Dendritic cell treated with granulocyte-macrophage colony-stimulating factor and Interleukin-4, amounts not matched to agents 40 ng/mL and 50 ng/mL, for 4 days (primary cell): ENCODE measurements around the gene AXIN1.

Experiments
- H3K27ac Mint-ChIP-seq: one replicate; pipeline ENCODE4 v1.8.0; 2022; ENCODE audit warnings: mild to moderate bottlenecking, mixed read lengths
- H3K27me3 Mint-ChIP-seq: one replicate; pipeline ENCODE4 v1.8.0; 2022; ENCODE audit warnings: mild to moderate bottlenecking, mixed read lengths
- H3K36me3 Mint-ChIP-seq: one replicate; pipeline ENCODE4 v1.8.0; 2022; ENCODE audit warnings: low read depth, mixed read lengths
- H3K4me1 Mint-ChIP-seq: one replicate; pipeline ENCODE4 v1.8.0; 2022; ENCODE audit warnings: low read depth, mixed read lengths
- H3K4me3 Mint-ChIP-seq: one replicate; pipeline ENCODE4 v1.8.0; 2022; ENCODE audit warnings: mild to moderate bottlenecking, moderate library complexity, mixed read lengths
- H3K9me3 Mint-ChIP-seq: one replicate; pipeline ENCODE4 v1.8.0; 2022; ENCODE audit warnings: mixed read lengths
- intact Hi-C: fragments of 100-400 bp; cut with micrococcal nuclease; formaldehyde crosslinking; loops from one replicate; pipeline ENCODE4 v1.15.0; 2022

Gene AXIN1

DNA sequence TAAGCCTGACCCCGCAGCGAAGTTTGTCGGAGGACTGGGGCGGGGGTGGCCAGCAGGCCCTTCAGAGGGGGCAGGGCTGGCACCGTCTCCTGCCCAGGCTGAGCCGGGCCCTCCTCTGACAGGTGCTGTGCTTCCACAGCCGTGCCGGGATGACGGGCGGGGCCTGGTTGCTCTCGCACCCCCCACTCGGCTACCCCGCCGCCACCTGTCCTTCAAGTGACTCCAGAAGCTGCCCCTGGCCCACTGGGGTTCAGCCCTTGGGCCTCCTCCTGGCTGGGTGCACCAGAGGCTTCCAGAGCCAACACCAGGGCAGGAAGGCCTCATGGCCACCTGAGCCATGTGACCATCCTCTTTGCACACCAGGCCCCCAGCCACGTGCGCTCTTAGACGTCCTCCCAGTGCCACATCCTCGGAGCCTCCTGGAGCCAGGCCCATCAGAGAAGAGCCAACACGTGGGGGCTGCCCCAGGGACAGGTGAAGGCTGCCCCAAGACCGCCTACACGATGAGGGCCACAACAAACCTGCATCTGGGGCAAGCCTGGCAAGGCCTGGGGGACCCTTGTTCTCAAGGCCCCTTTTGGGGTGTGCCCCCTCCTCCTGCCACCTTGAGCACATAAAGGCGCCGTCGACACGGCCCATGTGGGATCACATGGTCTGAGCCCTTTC, 62.4 kb downstream of the AXIN1 start:
- Mint-ChIP-seq H3K4me1 (no peaks in the 10 kb centered on the region), H3K27ac (no peak overlapping the region), H3K4me3 (no peak overlapping the region), H3K27me3 (no peaks in the 10 kb centered on the region), H3K9me3 (peaks cover 19% of the 10 kb centered on the region), H3K36me3 (peaks cover 90% of the 10 kb centered on the region)
- intact Hi-C loops: no loop called here

DNA sequence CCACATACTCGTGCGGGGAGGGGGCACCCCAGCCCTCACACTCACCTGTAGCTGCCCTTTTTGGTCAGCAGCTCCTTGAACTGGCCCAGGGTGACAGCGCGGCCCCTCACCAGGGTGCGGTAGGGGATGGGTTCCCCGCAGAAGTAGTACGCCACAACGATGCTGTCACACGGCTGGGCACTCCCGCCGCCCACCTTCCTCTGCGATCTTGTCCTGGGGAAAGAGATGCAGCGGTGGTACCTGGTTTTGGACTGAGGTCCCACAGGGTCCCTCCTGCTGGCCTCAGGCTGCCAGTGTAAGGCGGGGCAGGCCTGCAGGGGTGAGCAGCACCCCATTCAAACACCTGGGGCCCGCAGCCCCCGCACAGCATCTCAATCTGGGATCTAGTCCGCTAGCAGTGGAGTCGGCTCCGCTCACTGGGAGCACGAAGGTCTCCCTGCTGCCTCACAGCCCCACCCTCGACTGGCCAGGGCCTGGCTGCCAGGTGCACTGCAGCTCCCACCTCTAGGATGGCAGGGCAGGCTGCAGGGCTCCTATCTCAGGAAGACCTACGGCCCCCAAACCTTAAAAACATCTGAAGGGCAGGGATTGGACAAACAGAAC, 63.0 kb downstream of the AXIN1 start:
- H3K27ac Mint-ChIP-seq: no peak overlapping the region
- no peak overlapping the region for H3K4me3 Mint-ChIP-seq
- H3K36me3 Mint-ChIP-seq: peaks cover 94% of the 10 kb centered on the region
- peaks cover 19% of the 10 kb centered on the region for H3K9me3 Mint-ChIP-seq
- intact Hi-C loops: no loop called here
- no peaks in the 10 kb centered on the region for H3K4me1 Mint-ChIP-seq
- no peaks in the 10 kb centered on the region for H3K27me3 Mint-ChIP-seq

DNA sequence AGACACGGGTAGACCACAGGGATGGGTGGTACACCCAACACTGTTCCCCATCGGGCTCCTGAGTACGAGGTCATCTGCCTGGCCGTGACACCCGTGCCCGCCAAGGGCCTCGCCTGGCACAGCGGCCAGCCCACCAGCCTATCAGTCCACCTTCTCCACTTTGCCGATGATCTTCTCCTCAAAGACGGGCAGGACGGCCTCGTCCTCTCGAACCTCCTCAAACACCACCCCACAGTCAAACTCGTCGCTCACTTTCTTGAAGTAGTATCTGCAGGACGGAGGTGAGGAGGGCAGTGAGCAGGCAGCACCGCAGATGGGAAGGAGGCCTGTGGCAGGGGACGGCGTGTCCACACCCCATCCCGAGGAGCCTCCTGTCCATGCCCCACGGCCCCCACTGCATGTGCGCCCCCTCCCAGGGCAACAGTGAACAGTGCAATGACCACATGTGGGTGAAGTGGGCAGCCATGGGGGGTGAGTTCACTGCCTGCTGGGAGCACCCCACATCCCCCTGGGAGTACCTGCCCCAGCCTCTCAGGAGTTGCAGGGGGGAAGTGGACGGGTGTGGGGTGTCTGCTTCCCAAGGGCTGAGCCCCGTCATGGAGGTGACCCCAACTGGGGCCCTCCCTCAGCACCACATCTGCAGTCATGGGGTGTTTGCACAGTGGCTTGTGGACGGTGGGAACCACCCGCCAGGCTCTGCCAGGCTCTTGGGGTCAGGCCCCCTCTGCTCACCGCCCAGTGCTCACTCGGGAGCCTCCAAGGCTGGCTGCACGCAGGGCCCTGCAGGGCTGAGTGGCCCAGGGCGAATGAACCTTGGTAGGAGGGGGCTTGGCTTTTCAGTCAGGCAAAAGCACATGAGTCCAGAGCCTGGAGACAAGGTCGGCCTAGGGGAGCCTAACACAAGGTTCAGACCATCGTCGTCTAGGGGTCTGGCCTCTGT, 64.3 kb downstream of the AXIN1 start:
- Mint-ChIP-seq H3K9me3 (peaks cover 19% of the 10 kb centered on the region), H3K4me3 (no peak overlapping the region), H3K27me3 (peaks cover under 1% of the 10 kb centered on the region), H3K27ac (no peak overlapping the region), H3K4me1 (no peaks in the 10 kb centered on the region), H3K36me3 (peaks cover 83% of the 10 kb centered on the region)
- intact Hi-C loops: no loop called here

DNA sequence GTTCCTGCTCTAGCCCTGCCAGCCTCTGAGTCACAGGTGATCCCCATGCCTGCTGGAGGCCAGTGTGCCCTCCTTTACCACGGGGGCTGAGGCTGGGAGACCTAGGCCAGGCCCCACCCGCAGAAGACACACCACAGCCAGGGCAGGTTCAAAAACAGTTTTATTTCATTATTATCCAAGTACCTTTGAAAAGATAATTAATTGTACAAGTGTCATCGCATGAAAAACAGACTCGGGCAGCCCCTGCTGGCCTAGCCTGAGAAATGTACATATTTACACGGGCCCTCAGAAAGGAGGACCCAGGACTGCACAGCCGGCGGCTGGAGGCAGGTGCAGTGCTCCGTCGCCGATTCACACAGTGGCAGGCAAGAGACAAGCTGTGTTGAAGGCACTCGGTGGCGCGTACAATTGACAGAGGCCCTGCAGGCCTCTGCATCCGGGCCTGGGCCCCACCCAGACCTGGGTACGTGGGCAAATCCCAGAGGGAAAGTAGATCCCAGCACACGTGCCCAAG, 65.2 kb downstream of the AXIN1 start:
- H3K4me3 Mint-ChIP-seq: no peak overlapping the region
- peaks cover 74% of the 10 kb centered on the region for H3K36me3 Mint-ChIP-seq
- H3K4me1 Mint-ChIP-seq: no peaks in the 10 kb centered on the region
- peaks cover 9% of the 10 kb centered on the region for H3K27me3 Mint-ChIP-seq
- intact Hi-C loops: no loop called here
- peaks cover 19% of the 10 kb centered on the region for H3K9me3 Mint-ChIP-seq
- H3K27ac Mint-ChIP-seq: no peak overlapping the region

DNA sequence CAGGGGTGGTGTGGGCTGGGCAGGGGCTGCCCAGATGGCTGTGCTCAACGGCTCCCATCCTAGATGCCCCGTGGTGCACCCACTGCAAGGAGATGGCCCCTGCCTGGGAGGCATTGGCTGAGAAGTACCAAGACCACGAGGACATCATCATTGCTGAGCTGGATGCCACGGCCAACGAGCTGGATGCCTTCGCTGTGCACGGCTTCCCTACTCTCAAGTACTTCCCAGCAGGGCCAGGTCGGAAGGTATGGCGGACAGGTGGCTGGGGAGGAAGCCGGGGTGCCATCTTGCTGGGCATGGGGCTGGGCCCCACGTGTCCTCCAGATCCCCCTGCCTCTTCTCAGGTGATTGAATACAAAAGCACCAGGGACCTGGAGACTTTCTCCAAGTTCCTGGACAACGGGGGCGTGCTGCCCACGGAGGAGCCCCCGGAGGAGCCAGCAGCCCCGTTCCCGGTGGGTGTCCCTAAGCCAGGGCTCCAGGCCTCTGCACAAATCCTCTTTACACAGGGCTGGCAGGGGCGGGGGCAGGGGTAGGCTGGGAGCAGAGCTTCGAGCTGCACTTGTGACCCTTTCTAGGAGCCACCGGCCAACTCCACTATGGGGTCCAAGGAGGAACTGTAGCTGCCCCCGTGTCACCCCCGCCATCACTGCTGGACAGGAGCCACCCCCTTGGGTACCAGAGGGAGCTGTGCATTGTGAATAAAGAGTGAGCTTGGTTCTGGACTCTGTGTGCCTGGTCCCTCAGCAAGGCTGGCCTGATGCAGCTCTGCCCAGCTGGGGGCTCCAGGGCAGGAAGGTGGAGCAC, 65.8 kb downstream of the AXIN1 start:
- Mint-ChIP-seq H3K4me1 (no peaks in the 10 kb centered on the region), H3K27ac (no peak overlapping the region), H3K27me3 (peaks cover 15% of the 10 kb centered on the region), H3K4me3 (no peak overlapping the region), H3K36me3 (peaks cover 67% of the 10 kb centered on the region), H3K9me3 (peaks cover 19% of the 10 kb centered on the region)
- intact Hi-C loops: no loop called here

DNA sequence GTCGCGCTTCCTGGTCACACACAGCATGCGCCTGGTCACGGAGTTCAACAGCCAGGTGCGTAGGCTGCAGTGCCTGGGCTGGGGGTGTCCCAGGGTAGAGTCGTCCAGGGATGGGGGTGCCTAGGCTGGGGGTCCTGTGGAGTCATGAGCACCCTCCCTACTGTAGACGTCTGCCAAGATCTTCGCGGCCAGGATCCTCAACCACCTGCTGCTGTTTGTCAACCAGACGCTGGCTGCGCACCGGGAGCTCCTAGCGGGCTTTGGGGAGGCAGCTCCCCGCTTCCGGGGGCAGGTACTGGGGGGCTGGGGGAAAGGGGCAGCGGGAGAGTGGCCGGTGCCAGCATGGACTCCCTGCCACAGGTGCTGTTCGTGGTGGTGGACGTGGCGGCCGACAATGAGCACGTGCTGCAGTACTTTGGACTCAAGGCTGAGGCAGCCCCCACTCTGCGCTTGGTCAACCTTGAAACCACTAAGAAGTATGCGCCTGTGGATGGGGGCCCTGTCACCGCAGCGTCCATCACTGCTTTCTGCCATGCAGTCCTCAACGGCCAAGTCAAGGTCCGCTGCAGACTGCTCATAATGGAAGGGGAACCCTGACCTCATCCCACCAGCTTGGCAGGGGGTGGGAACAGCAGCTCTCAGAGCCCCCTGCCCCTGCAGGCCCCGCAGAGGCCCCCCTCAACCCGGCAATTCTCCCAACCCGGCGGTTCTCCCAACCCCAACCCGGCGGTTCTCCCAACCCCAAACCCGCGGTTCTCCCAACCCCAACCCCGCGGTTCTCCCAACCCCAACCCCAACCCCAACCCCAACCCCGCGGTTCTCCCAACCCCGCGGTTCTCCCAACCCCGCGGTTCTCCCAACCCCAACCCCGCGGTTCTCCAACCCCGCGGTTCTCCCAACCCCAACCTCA, 67.1 kb downstream of the AXIN1 start:
- no peak overlapping the region for H3K4me3 Mint-ChIP-seq
- intact Hi-C loops: no loop called here
- no peaks in the 10 kb centered on the region for H3K4me1 Mint-ChIP-seq
- peaks cover 19% of the 10 kb centered on the region for H3K9me3 Mint-ChIP-seq
- H3K27ac Mint-ChIP-seq: no peak overlapping the region
- H3K36me3 Mint-ChIP-seq: peaks cover 54% of the 10 kb centered on the region
- peaks cover 26% of the 10 kb centered on the region for H3K27me3 Mint-ChIP-seq

DNA sequence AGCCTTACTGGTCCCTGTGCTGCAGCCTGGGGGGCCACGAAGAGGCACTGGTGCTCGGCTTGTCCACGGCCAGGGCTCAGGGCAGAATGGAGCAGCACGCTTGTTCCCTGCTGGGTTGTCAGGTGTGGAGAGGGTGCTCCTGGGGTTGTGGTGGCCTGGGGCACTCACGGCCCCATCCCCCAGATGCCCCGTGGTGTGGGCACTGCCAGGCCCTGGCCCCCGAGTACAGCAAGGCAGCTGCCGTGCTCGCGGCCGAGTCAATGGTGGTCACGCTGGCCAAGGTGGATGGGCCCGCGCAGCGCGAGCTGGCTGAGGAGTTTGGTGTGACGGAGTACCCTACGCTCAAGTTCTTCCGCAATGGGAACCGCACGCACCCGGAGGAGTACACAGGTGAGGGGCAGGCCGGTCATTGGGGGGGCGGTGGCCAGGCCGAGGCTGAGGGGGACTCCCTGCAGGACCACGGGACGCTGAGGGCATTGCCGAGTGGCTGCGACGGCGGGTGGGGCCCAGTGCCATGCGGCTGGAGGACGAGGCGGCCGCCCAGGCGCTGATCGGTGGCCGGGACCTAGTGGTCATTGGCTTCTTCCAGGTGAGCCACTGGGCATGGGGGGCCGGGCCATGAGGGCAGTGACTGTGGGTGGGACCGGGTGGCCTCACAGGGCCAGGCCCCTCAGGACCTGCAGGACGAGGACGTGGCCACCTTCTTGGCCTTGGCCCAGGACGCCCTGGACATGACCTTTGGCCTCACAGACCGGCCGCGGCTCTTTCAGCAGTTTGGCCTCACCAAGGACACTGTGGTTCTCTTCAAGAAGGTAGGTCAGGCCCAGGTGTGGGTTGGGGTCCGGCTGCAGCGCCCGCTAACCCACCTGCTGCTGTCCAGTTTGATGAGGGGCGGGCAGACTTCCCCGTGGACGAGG, 68.1 kb downstream of the AXIN1 start:
- Mint-ChIP-seq H3K27me3 (peaks cover 31% of the 10 kb centered on the region), H3K4me1 (no peaks in the 10 kb centered on the region), H3K4me3 (no peak overlapping the region), H3K27ac (no peak overlapping the region), H3K36me3 (peaks cover 45% of the 10 kb centered on the region), H3K9me3 (peaks cover 19% of the 10 kb centered on the region)
- intact Hi-C loops: no loop called here

DNA sequence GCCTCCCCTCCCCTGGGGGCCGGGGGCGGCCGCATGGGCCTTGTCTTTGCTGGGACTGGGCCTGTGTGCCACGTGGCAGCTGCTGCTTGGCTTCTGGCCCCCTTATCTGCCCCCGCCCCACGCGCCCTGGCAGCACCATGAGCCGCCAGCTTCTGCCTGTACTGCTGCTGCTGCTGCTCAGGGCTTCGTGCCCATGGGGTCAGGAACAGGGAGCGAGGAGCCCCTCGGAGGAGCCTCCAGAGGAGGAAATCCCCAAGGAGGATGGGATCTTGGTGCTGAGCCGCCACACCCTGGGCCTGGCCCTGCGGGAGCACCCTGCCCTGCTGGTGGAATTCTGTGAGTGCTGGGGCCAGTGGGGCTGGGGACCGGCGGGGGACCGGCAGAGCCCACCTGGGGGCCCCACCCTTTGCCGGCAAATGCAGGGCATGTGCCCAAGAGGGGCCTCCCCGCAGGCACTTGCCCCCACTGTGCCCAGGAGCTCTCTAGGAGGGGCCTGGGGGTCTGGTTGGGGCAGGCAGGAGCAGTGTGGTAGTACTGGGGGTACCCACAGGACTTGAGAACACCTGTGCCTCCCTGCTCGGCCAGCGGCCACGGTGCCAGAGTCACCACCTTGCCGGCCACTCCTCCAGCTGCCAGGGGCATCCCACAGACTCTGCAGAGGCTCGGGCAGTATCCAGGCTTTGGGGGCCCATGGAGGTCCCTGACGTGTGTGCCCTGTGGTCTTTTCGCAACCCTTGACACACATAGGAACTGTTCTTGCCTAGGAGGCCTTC, 69.3 kb downstream of the AXIN1 start, which contains the start of gene PDIA2:
TSS of gene PDIA2 (plus strand) at position 132 of the 773 bp plus-strand sequence. CDS start at position 138, 6 bp downstream.
- Mint-ChIP-seq H3K4me1 (no peaks in the 10 kb centered on the region), H3K4me3 (no peak within 1 kb of the TSS), H3K27me3 (peaks cover 42% of the 10 kb centered on the region), H3K36me3 (peaks cover 32% of the 10 kb centered on the region), H3K27ac (no peak within 1 kb of the TSS), H3K9me3 (peaks cover 17% of the 10 kb centered on the region)
- intact Hi-C loops: no loop called here

DNA sequence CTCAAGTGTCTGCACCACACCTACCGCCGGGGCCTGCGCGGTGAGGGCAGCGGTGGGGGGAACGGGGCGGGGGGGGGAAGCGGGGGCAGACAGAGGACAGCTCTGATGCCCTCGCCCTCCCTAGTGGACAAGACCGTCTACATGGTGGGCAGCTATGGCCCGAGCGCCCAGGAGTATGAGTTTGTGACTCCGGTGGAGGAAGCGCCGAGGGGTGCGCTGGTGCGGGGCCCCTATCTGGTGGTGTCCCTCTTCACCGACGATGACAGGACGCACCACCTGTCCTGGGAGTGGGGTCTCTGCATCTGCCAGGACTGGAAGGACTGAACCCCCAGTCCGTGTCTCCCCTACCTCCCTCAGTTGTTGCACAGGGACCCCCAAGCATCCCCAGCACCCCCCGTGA, 70.0 kb downstream of the AXIN1 start:
- no peak overlapping the region for H3K4me3 Mint-ChIP-seq
- peaks cover 25% of the 10 kb centered on the region for H3K36me3 Mint-ChIP-seq
- no peak overlapping the region for H3K27ac Mint-ChIP-seq
- intact Hi-C loops: no loop called here
- H3K9me3 Mint-ChIP-seq: peaks cover 10% of the 10 kb centered on the region
- peaks cover 45% of the 10 kb centered on the region for H3K27me3 Mint-ChIP-seq
- H3K4me1 Mint-ChIP-seq: no peaks in the 10 kb centered on the region

DNA sequence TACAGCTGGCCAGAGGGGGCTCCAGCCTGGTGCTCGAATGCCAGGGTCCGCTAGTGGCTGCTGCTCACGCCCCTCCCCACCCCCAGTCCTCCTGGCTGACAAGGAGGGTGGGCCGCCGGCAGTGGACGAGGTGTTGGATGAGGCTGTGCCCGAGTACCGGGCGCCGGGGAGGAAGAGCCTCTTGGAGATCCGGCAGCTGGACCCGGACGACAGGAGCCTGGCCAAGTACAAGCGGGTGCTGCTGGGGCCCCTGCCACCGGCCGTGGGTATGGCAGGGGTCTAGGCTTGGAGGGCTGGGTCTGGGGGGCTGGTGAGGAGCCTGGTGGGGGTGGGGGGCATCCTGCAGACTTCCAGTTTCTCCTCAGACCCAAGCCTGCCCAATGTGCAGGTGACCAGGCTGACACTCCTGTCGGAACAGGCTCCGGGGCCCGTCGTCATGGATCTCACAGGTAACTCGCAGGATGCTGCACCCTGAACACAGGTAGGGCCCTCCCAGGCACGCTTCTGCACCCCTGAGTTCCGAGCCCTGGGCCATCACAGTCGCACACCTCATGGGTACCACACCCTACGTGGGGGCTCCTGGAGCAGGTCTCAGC, 70.8 kb downstream of the AXIN1 start:
- peaks cover 52% of the 10 kb centered on the region for H3K27me3 Mint-ChIP-seq
- no peak overlapping the region for H3K4me3 Mint-ChIP-seq

DNA sequence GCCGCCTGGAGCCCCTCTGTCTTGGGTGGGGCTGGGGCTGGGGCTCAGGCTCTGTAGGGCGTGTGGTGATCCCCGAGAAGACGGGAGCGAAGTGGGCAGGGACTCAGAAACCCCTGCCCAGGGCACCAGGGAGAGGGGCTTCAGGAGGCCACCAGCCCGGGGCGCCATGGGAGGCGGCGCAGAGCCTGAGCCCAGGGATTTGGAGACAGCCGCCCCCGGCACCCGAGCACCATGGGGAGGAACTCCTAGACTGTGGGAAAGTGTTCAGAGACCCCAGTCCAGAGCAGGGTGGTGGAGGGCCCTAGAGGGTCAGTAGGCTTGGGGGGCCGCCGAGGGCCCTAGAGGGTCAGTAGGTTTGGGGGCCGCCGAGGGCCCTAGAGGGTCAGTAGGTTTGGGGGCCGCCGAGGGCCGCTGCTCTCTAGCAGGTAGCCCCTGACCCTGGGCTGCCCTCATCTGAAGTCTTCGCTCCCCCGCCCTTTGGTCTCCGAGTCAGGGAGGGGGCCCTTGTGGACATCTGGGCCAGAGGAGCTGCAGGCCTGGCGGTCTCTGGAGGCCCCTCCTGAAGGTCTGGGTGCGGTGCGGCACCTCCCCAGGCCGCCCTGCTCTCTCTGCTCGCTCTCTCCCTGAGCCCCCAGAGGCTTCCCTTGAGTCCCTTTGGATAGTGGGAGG, 71.4 kb downstream of the AXIN1 start:
- peaks cover under 1% of the 10 kb centered on the region for H3K9me3 Mint-ChIP-seq
- H3K27ac Mint-ChIP-seq: no peak overlapping the region
- peaks cover 12% of the 10 kb centered on the region for H3K36me3 Mint-ChIP-seq
- peaks cover 58% of the 10 kb centered on the region for H3K27me3 Mint-ChIP-seq
- no peaks in the 10 kb centered on the region for H3K4me1 Mint-ChIP-seq
- H3K4me3 Mint-ChIP-seq: no peak overlapping the region
- intact Hi-C loops: no loop called here

More for the DNA sequence above, 70.8 kb downstream of the AXIN1 start:
- intact Hi-C loops: no loop called here
- Mint-ChIP-seq H3K9me3 (peaks cover 7% of the 10 kb centered on the region), H3K36me3 (peaks cover 18% of the 10 kb centered on the region), H3K27ac (no peak overlapping the region), H3K4me1 (no peaks in the 10 kb centered on the region)
